H1 (cell line): ENCODE results near the gene LBP. TPM values are rescaled to one million over a fixed set of nuclear protein-coding genes. Genes with fewer than 3 reads are reported as not detected.

Experiments used
- BRCA1 ChIP-seq: IDR thresholded peaks from 2 replicates; pipeline ENCODE4 v1.6.1; 2012; ENCODE audit warnings: low read depth, low read length, improper control_type of control experiment
- KDM5A ChIP-seq: fragments of 200-600 bp; IDR thresholded peaks from 2 replicates; pipeline ENCODE4 v1.7.1; 2012; ENCODE audit warnings: mild to moderate bottlenecking, low read length, inconsistent platforms, mixed read lengths
- SP2 ChIP-seq: IDR thresholded peaks from 2 replicates; pipeline ENCODE4 v1.6.1; 2012; ENCODE audit warnings: mild to moderate bottlenecking, low read length, inconsistent platforms
- SP4 ChIP-seq: IDR thresholded peaks from 2 replicates; pipeline ENCODE4 v1.6.1; 2012; ENCODE audit warnings: low read length, inconsistent platforms
- polyA plus RNA-seq, 7 experiments: library from polyadenylated mRNA; depleted of rRNA in 3 of 7; stranded (reverse) in 5 of 7; unstranded in 2 of 7; fragments of >200 nt in 5 of 7; fragments of 200-250 nt in 2 of 7; gene quantifications; 1 replicate in 5 of 7; 2 replicates in 1 of 7; 4 replicates in 1 of 7; pipeline versions ENCODE4 v1.2.1 to v1.2.3, GENCODE V29; 2011 to 2013; ENCODE audit warnings: missing spikeins in 2 of 7, mixed read lengths in 2 of 7
- total RNA-seq: library from RNA; stranded (reverse); fragmentation: NEBNext Ultra II Directional; extraction: Animal tissue kit (Norgen Biotek cat#: 25700); gene quantifications from 2 replicates; pipeline ENCODE4 v1.2.1, GENCODE V29; 2021

LBP gene
- total and polyA plus RNA-seq, 2 of the 8 experiments (the other 6 are each of a cell fraction or from before 2014, with no cell fraction given), result 0.60 to 0.63 TPM

GRCh38 chr20:38393259-38393658, 47.0 kb downstream of the LBP start (continued):
- TF ChIP-seq BRCA1 (no peak), SP2 (no peak), KDM5A (no peak), SP4 (no peak)
